ENCODE data around the gene HEMK1. TPM values are rescaled to one million over a fixed set of nuclear protein-coding genes. Genes with fewer than 3 reads are reported as not detected.

The HEMK1 gene
- total RNA-seq, 1 donor from 2014 or later: 13.1 TPM

DNA sequence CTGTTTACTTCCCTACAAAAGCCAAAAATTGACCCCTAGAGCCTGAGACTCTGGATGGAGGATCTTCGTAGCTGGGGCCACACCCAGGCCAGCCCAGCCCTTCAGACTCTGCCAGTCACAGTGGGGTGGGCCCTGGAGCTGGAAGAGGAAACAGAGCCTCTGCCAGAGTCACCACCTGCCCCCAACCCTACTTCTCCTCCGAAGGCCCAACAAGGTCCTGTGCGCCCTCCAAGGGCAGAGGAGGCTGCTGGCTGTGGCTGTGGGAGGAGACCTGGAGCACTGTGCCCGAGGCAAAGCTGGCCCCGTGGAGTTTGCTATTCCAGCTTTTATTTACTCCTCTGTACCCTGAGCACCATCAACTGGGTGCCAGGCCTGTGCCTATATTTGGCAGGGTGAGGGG is 23.2 kb downstream of the HEMK1 start:
- intact Hi-C loops (cut with DNase I): no loop called here
- no peaks in the 10 kb centered on the region for H3K27me3 ChIP-seq
- H3K27ac ChIP-seq: no peak overlapping the region
- DNase-seq (ENCODE audit: low spot score in 2 of 2): no peak
- no peaks in the 10 kb centered on the region for H3K9me3 ChIP-seq
- H3K4me3 ChIP-seq: no peak overlapping the region
- no peaks in the 10 kb centered on the region for H3K36me3 ChIP-seq
- TF ChIP-seq, protein P1, sequence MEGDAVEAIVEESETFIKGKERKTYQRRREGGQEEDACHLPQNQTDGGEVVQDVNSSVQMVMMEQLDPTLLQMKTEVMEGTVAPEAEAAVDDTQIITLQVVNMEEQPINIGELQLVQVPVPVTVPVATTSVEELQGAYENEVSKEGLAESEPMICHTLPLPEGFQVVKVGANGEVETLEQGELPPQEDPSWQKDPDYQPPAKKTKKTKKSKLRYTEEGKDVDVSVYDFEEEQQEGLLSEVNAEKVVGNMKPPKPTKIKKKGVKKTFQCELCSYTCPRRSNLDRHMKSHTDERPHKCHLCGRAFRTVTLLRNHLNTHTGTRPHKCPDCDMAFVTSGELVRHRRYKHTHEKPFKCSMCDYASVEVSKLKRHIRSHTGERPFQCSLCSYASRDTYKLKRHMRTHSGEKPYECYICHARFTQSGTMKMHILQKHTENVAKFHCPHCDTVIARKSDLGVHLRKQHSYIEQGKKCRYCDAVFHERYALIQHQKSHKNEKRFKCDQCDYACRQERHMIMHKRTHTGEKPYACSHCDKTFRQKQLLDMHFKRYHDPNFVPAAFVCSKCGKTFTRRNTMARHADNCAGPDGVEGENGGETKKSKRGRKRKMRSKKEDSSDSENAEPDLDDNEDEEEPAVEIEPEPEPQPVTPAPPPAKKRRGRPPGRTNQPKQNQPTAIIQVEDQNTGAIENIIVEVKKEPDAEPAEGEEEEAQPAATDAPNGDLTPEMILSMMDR (IDR thresholded peaks at IDR 0.05): no peak
- H3K4me1 ChIP-seq: peaks cover 0 to 8% of the 10 kb centered on the region in 2 donors

DNA sequence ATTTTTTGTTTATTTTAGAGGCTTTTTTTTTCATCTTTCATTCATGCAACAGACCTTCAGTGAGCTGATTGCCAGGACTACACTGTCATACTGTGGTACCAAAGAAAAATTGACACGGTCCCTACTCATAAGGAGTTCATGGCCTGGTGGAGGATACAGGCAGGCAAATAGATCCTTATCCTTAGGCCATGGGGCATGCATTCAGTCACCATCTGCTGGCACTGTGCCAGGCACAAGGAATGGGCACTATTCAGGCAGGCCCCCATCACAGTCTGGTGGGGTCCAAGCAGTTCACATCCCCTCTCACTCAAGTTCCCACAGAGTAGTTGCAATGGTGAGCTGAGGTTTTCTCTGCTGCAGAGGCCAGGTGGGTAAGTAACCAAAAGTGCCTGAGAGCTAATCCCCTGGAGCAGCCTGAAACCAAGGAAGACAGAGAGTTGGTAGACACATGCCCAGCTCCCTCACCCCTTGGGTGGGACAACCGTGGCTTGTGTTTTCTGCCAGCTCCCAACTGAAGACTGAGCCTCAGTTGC is 25.0 kb downstream of the HEMK1 start:
- TF ChIP-seq, protein P1 (IDR thresholded peaks at IDR 0.05): no peak
- no peaks in the 10 kb centered on the region for H3K27me3 ChIP-seq
- no peak overlapping the region for H3K27ac ChIP-seq
- no peak overlapping the region for H3K4me3 ChIP-seq
- DNase-seq (ENCODE audit: low spot score in 2 of 2): no peak
- H3K9me3 ChIP-seq: no peaks in the 10 kb centered on the region
- H3K4me1 ChIP-seq: peaks cover 0 to 4% of the 10 kb centered on the region in 2 donors
- no peaks in the 10 kb centered on the region for H3K36me3 ChIP-seq
- intact Hi-C loops (cut with DNase I): no loop called here

DNA sequence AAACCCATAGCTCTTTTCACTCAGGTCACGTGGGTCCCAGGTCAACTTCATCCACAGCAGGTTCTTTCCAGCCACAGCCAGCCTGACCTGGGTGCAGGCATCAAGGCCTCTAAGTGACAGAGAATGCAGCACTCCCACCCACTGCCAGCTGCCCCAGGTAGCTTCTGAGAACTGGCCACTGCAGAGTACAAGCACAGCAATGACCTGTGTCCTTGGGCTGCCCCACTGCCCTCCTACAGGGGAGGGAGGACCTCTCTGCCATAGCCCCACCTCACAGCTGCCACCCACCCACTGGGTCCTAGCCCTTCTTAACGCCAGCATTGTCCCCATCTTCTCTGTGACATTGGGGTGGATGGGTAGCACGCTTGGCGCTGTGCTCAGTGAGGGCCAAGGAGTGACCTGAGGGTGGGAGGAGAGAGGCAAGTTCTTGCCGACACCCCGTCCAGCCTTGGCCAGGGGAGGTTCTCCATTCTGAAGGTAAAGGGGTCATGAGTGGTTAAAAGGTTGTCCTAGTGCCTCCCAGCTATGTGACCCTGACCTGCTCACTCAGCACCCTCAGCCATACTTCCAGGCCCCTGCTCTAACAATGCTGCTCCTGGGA is 29.9 kb downstream of the HEMK1 start:
- H3K27ac ChIP-seq: peak overlapping the region; percentile 94 to 98

DNA sequence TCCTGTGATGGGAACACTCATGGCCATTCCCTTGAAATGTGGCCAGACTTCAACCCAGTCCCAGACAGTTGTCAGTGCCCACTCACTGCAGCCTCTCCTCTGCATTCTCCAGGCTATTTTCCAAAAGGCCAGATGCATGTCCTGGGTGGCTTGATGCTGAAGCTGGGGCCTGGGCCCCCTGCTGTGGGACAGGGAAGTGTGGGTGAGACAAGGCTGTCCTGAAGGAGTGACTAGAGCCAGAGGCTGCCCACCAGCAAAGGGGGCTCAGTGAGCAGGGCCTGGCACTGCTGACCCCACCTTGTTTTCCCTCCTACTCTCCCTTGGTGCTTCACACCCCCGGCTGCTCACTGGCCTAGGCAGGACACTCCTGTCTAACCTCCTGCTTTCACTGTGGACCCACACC is 30.4 kb downstream of the HEMK1 start:
- DNase-seq (ENCODE audit: low spot score in 2 of 2): no peak
- H3K9me3 ChIP-seq: no peaks in the 10 kb centered on the region
- peaks cover 16 to 29% of the 10 kb centered on the region in 2 donors for H3K4me1 ChIP-seq
- intact Hi-C loops (cut with DNase I): loop anchor here (2.0 to 5.0 kb wide), 2 partner anchors 17 to 247 kb away; partner anchors contain the start of genes CYB561D2, MAPKAPK3 and NPRL2
- TF ChIP-seq, protein P1 (IDR thresholded peaks at IDR 0.05): no peak
- no peaks in the 10 kb centered on the region for H3K36me3 ChIP-seq
- no peaks in the 10 kb centered on the region for H3K27me3 ChIP-seq
- no peak overlapping the region for H3K4me3 ChIP-seq
- H3K27ac ChIP-seq: peak overlapping the region; percentile 94 to 98

More for the DNA sequence above, 29.9 kb downstream of the HEMK1 start:
- TF ChIP-seq, protein P1 (IDR thresholded peaks at IDR 0.05): no peak
- DNase-seq (ENCODE audit: low spot score in 2 of 2): no peak
- H3K36me3 ChIP-seq: no peaks in the 10 kb centered on the region
- no peaks in the 10 kb centered on the region for H3K9me3 ChIP-seq
- peaks cover 16 to 29% of the 10 kb centered on the region in 2 donors for H3K4me1 ChIP-seq
- no peak overlapping the region for H3K4me3 ChIP-seq
- no peaks in the 10 kb centered on the region for H3K27me3 ChIP-seq
- intact Hi-C loops (cut with DNase I): no loop called here

DNA sequence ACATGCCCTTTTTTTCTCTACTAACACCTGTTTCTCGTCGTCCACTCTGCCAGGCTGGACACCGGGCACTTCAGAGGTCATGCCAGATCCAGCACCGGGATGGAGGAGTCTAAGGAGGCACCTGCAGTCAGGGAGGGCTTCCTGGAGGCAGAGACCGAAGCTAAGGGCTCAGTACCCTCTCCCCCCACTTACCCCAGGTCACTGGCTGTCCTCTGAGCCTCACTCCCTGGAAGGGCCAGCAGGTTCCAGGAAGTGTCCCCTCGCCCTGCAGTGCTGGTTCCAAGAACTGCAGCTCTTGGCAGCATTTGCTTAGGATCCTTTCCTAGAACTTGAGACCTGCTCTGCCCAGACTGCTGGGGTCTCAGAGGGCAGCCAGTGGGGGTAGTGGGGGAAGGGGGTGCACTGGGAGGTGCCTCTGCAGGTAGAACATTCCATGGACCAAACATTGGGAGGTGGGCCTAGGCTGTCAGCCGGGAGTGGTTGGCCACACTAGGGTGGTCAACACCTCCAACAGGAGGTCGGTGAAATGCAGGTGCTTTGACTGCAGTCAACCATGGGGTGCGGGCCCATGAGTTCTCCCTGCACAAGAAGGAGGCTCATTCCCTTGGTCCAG is 30.9 kb downstream of the HEMK1 start:
- Histone ChIP-seq H3K36me3 (no peaks in the 10 kb centered on the region), H3K27ac (peak overlapping the region; percentile 94 to 98), H3K9me3 (no peaks in the 10 kb centered on the region), H3K4me3 (no peak overlapping the region), H3K4me1 (peaks cover 20 to 29% of the 10 kb centered on the region in 2 donors), H3K27me3 (no peaks in the 10 kb centered on the region)
- DNase-seq (ENCODE audit: low spot score in 2 of 2): no peak
- intact Hi-C loops (cut with DNase I): loop anchor here (2.0 to 5.0 kb wide), 2 partner anchors 17 to 248 kb away; partner anchors contain the start of genes CYB561D2, MAPKAPK3 and NPRL2
- TF ChIP-seq, protein P1 (IDR thresholded peaks at IDR 0.05): no peak

Data from ascending aorta (tissue), 2 donors.